B cell (primary cell): ENCODE data around the gene NXPE3. TPM values are rescaled to one million over a fixed set of nuclear protein-coding genes. Genes with fewer than 3 reads are reported as not detected.

Source experiments
- ATAC-seq: fragments of 200-7000 bp; cut with Tn5 transposase; one replicate; pipeline ENCODE4 v1.10.0; 2021; ENCODE audit warnings: low read depth, mild to moderate bottlenecking, moderate number of reproducible peaks, moderate library complexity
- CTCF ChIA-PET: fragments of 350-600 bp; sonication (Branson Sonifier 250); formaldehyde crosslinking; loops from one replicate; lab custom pipeline; 2021; ENCODE audit warnings: antibody characterized with exemption, inconsistent platforms; lab: Charles Lee
- POLR2A ChIA-PET: fragments of 350-600 bp; sonication (Branson Sonifier 250); formaldehyde crosslinking; loops from one replicate; lab custom pipeline; 2021; ENCODE audit warnings: antibody characterized with exemption; lab: Charles Lee
- DNase-seq: peaks from one replicate; pipeline ENCODE4 v3.0.0; 2013
- H2AFZ ChIP-seq: 2 replicates; pipeline ENCODE4 v1.6.1; 2012; ENCODE audit warnings: mild to moderate bottlenecking, low read depth, low read length; ENCODE audit not compliant: insufficient read depth, poor library complexity, severe bottlenecking
- H3K27ac ChIP-seq, 2 donors: 1 replicate in 1 of 2; 2 replicates in 1 of 2; pipeline ENCODE4 v1.5.1; 2012 to 2013; ENCODE audit warnings: low read length in 2 of 2, mild to moderate bottlenecking in 2 of 2, moderate library complexity in 1 of 2
- H3K27me3 ChIP-seq, 4 experiments: fragments of 200-600 bp in 1 of 4; sonication (generic) in 1 of 4; replicated peaks in 1 of 4; 1 replicate in 2 of 4; 2 replicates in 2 of 4; pipeline versions ENCODE4 v1.6.1 to v1.7.0; 2013 to 2016; ENCODE audit warnings: low read length in 3 of 4, mild to moderate bottlenecking in 2 of 4, mixed read lengths in 1 of 4, moderate library complexity in 1 of 4; ENCODE audit not compliant: insufficient read depth in 4 of 4, control insufficient read depth in 3 of 4; ENCODE audit errors: control extremely low read depth in 1 of 4
- H3K36me3 ChIP-seq, 2 experiments: replicated peaks in 1 of 2; 1 replicate in 1 of 2; 2 replicates in 1 of 2; pipeline versions ENCODE4 v1.6.1 to v1.7.1; 2013; ENCODE audit warnings: low read length in 1 of 2; ENCODE audit not compliant: insufficient read depth in 2 of 2, control insufficient read depth in 1 of 2; ENCODE audit errors: control extremely low read depth in 1 of 2, extremely low read depth in 1 of 2
- H3K4me1 ChIP-seq, 2 donors: fragments of 200-600 bp in 1 of 2; sonication (generic) in 1 of 2; 1 replicate in 1 of 2; 2 replicates in 1 of 2; pipeline versions ENCODE4 v1.5.1 to v1.6.1; 2013 to 2017; ENCODE audit warnings: low read length in 2 of 2; ENCODE audit not compliant: control insufficient read depth in 2 of 2, insufficient read depth in 2 of 2
- H3K4me2 ChIP-seq: replicated peaks from 2 replicates; pipeline ENCODE3; 2012; ENCODE audit warnings: mild to moderate bottlenecking, low read depth, low read length; ENCODE audit not compliant: poor library complexity, severe bottlenecking
- H3K4me3 ChIP-seq, 5 experiments: fragments of 200-600 bp in 1 of 5; sonication (generic) in 1 of 5; 1 replicate in 3 of 5; 2 replicates in 2 of 5; pipeline versions ENCODE4 v1.5.1 to v1.7.0; 2011 to 2016; ENCODE audit warnings: low read length in 4 of 5, mild to moderate bottlenecking in 4 of 5, low read depth in 2 of 5, control low read depth in 1 of 5, moderate library complexity in 1 of 5; ENCODE audit not compliant: insufficient read depth in 1 of 5; ENCODE audit errors: control extremely low read depth in 1 of 5, extremely low read depth in 1 of 5
- H3K79me2 ChIP-seq: fragments of 200-600 bp; sonication (generic); one replicate; pipeline ENCODE4 v1.6.0; 2016; ENCODE audit warnings: low read length; ENCODE audit not compliant: control insufficient read depth, insufficient read depth
- H3K9ac ChIP-seq: fragments of 200-600 bp; sonication (generic); 2 replicates; pipeline ENCODE4 v1.6.1; 2017; ENCODE audit warnings: mild to moderate bottlenecking, low read length, moderate library complexity
- H3K9me3 ChIP-seq, 3 donors: one replicate each; pipeline versions ENCODE4 v1.6.1 to v1.7.1; 2013; ENCODE audit warnings: low read length in 2 of 3; ENCODE audit not compliant: control insufficient read depth in 2 of 3, insufficient read depth in 1 of 3; ENCODE audit errors: control extremely low read depth in 1 of 3
- H4K20me1 ChIP-seq: 2 replicates; pipeline ENCODE4 v1.6.0; 2012; ENCODE audit warnings: mild to moderate bottlenecking, low read length; ENCODE audit not compliant: insufficient read depth, control insufficient read depth, poor library complexity, severe bottlenecking
- H3K27ac Mint-ChIP-seq: one replicate; pipeline ENCODE4 v1.8.0; 2021; ENCODE audit warnings: mixed read lengths
- H3K27me3 Mint-ChIP-seq: one replicate; pipeline ENCODE4 v1.8.0; 2021; ENCODE audit warnings: mixed read lengths
- H3K4me1 Mint-ChIP-seq: one replicate; pipeline ENCODE4 v1.8.0; 2021; ENCODE audit warnings: mixed read lengths
- H3K4me3 Mint-ChIP-seq: one replicate; pipeline ENCODE4 v1.8.0; 2021; ENCODE audit warnings: mixed read lengths
- H3K9me3 Mint-ChIP-seq: one replicate; pipeline ENCODE4 v1.8.0; 2022; ENCODE audit warnings: mixed read lengths; ENCODE audit not compliant: insufficient read depth
- EZH2 ChIP-seq: IDR thresholded peaks from 2 replicates; pipeline ENCODE4 v1.6.1; 2012; ENCODE audit warnings: borderline replicate concordance, low read depth, mild to moderate bottlenecking, moderate library complexity, low read length; ENCODE audit not compliant: insufficient read depth, poor library complexity, severe bottlenecking
- WGBS: methylation state at CpG from one replicate; pipeline ENCODE4 v1.1.5; 2013; ENCODE audit warnings: missing lambda C conversion rate; ENCODE audit not compliant: insufficient coverage; 5-methylcytosine and 5-hydroxymethylcytosine counted together
- intact Hi-C: fragments of 100-400 bp; cut with micrococcal nuclease; formaldehyde crosslinking; loops from one replicate; pipeline ENCODE4 v1.10.0; 2022
- polyA plus RNA-seq: library from polyadenylated mRNA; depleted of rRNA; stranded (reverse); fragments of >200 nt; gene quantifications from 2 replicates; pipeline ENCODE4 v1.2.3, GENCODE V29; 2012
- total RNA-seq, 2 donors: library from RNA; stranded (reverse); fragments of 120-200 nt in 1 of 2; gene quantifications; 1 replicate in 1 of 2; 2 replicates in 1 of 2; pipeline versions ENCODE4 v1.2.3 to v1.2.4, GENCODE V29; 2013 to 2022
- TF ChIP-seq, protein P1 (sequence below): fragments of 200-600 bp; IDR thresholded peaks from one replicate; pipeline ENCODE4 v1.8.0; 2022; ENCODE audit warnings: antibody characterized with exemption, mild to moderate bottlenecking

Gene NXPE3
- total and polyA plus RNA-seq, 2 donors (not counting 1 experiment from before 2014, with no cell fraction given) = 15.4 to 19.7 TPM

- H3K27ac ChIP-seq = peak overlapping the region; percentile 79 to 86
- H3K4me3 Mint-ChIP-seq = peak overlapping the region; percentile 94
- H3K9me3 Mint-ChIP-seq = no peaks in the 10 kb centered on the region
- H3K4me1 Mint-ChIP-seq = peaks cover 37% of the 10 kb centered on the region
- no peaks in the 10 kb centered on the region for H3K27me3 ChIP-seq
- 14% methylated on average over 13 of the region's 21 CpGs for WGBS
- H3K27me3 Mint-ChIP-seq = no peaks in the 10 kb centered on the region
- peak overlapping the region; percentile 75 for H3K9ac ChIP-seq
- peaks cover 21 to 29% of the 10 kb centered on the region in 2 donors for H3K4me1 ChIP-seq
- TF ChIP-seq, protein P1, sequence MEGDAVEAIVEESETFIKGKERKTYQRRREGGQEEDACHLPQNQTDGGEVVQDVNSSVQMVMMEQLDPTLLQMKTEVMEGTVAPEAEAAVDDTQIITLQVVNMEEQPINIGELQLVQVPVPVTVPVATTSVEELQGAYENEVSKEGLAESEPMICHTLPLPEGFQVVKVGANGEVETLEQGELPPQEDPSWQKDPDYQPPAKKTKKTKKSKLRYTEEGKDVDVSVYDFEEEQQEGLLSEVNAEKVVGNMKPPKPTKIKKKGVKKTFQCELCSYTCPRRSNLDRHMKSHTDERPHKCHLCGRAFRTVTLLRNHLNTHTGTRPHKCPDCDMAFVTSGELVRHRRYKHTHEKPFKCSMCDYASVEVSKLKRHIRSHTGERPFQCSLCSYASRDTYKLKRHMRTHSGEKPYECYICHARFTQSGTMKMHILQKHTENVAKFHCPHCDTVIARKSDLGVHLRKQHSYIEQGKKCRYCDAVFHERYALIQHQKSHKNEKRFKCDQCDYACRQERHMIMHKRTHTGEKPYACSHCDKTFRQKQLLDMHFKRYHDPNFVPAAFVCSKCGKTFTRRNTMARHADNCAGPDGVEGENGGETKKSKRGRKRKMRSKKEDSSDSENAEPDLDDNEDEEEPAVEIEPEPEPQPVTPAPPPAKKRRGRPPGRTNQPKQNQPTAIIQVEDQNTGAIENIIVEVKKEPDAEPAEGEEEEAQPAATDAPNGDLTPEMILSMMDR = no peak
- TF ChIP-seq EZH2 = no peak
- ChIA-PET POLR2A (interaction anchor here (0.8 to 1.6 kb wide), 6 partner anchors 13 to 205 kb away, joined by 3 to 7 read pairs (median 4); partner anchors contain the start of genes CEP97, PCNP and RPL24), CTCF (interaction anchor here (0.6 to 1.8 kb wide), 8 partner anchors 11 to 447 kb away, joined by 3 to 12 read pairs (median 4); no protein-coding TSS in a partner anchor)
- H3K9me3 ChIP-seq = no peaks in the 10 kb centered on the region
- H3K4me2 ChIP-seq = peak overlapping the region; percentile 78
- no peak for DNase-seq
- peak overlapping the region; percentile 98 for H3K27ac Mint-ChIP-seq
- peaks cover 0 to 10% of the 10 kb centered on the region in 2 experiments for H3K36me3 ChIP-seq
- peaks cover 25% of the 10 kb centered on the region for H3K79me2 ChIP-seq
- intact Hi-C loops = loop anchor here (1.0 to 5.0 kb wide), 8 partner anchors 25 to 266 kb away; partner anchors contain the start of genes CEP97, NFKBIZ, PCNP and RPL24
- H3K4me3 ChIP-seq = peak overlapping the region; percentile 36 to 89 (median 88)
- no peaks in the 10 kb centered on the region for H4K20me1 ChIP-seq
- ATAC-seq = no peak
- peak overlapping the region; percentile 90 for H2AFZ ChIP-seq
These were observed 495 bp upstream of the NXPE3 start for GRCh38 chr3:101778385-101779046.
